Measurements from ENCODE around the gene CCDC85B.

The CCDC85B gene

GRCh38 chr11:65857853-65858680 lies 32.4 kb upstream of the CCDC85B start, which contains the start of gene CFL1:
Gene CFL1, minus strand, starts transcription at chr11:65858180. Its CDS starts 81 bp downstream, at chr11:65858099.
- DNase-seq, result peak; percentile 95 to 99 (median 96)

GRCh38 chr11:65858681-65859087 lies 31.8 kb upstream of the CCDC85B start:
- no peak for DNase-seq

GRCh38 chr11:65859095-65859811 lies 31.2 kb upstream of the CCDC85B start:
- DNase-seq, result peak; percentile 94 to 99 (median 94)

GRCh38 chr11:65859812-65860277 lies 30.6 kb upstream of the CCDC85B start:
- no peak for DNase-seq

- peak; percentile 86 to 96 (median 92) for DNase-seq
These were observed 30.0 kb upstream of the CCDC85B start, which contains the start of gene MUS81 for GRCh38 chr11:65860278-65861164. Gene MUS81, plus strand, starts transcription at chr11:65860433. Its CDS starts 321 bp downstream, at chr11:65860754.

GRCh38 chr11:65861165-65861505 lies 29.3 kb upstream of the CCDC85B start:
- DNase-seq, result no peak

GRCh38 chr11:65861533-65862183 lies 28.8 kb upstream of the CCDC85B start:
- no peak for DNase-seq

- DNase-seq, result no peak
These were observed 28.2 kb upstream of the CCDC85B start for GRCh38 chr11:65862191-65862735.

- DNase-seq, result no peak
These were observed 27.3 kb upstream of the CCDC85B start for GRCh38 chr11:65862941-65863888.

GRCh38 chr11:65863889-65864705 lies 26.4 kb upstream of the CCDC85B start:
- DNase-seq, result no peak

GRCh38 chr11:65864706-65865471 lies 25.6 kb upstream of the CCDC85B start:
- no peak for DNase-seq

GRCh38 chr11:65865550-65866172 lies 24.8 kb upstream of the CCDC85B start:
- DNase-seq, result no peak

GRCh38 chr11:65866509-65867283 lies 23.8 kb upstream of the CCDC85B start:
- no peak for DNase-seq

GRCh38 chr11:65867284-65868071 lies 23.0 kb upstream of the CCDC85B start:
- DNase-seq, result no peak

- no peak for DNase-seq
These were observed 22.3 kb upstream of the CCDC85B start for GRCh38 chr11:65868076-65868667.

- no peak for DNase-seq
These were observed 21.6 kb upstream of the CCDC85B start for GRCh38 chr11:65868907-65869306.

Data from T-helper 1 cell (primary cell).